NCI-H1048 (cell line): ENCODE measurements around the gene CDK6.

Experiments used
- DNase-seq: peaks from one replicate; lab custom pipeline; 2025; lab: John Stamatoyannopoulos, UW

CDK6 gene

GRCh38 chr7:92645114-92646061 is 191.0 kb downstream of the CDK6 start:
- no peak for DNase-seq

GRCh38 chr7:92644406-92645113 is 191.8 kb downstream of the CDK6 start:
- no peak for DNase-seq

GRCh38 chr7:92643821-92644220 is 192.6 kb downstream of the CDK6 start:
- no peak for DNase-seq

- no peak for DNase-seq
Measured at GRCh38 chr7:92641921-92642511, 194.4 kb downstream of the CDK6 start.

GRCh38 chr7:92639966-92640365 is 196.4 kb downstream of the CDK6 start:
- no peak for DNase-seq

- no peak for DNase-seq
Measured at GRCh38 chr7:92639213-92639896, 197.0 kb downstream of the CDK6 start.

- no peak for DNase-seq
Measured at GRCh38 chr7:92636018-92636560, 200.3 kb downstream of the CDK6 start.

GRCh38 chr7:92635538-92635937 is 200.8 kb downstream of the CDK6 start:
- no peak for DNase-seq

- DNase-seq = no peak
Measured at GRCh38 chr7:92634924-92635519, 201.4 kb downstream of the CDK6 start.

GRCh38 chr7:92634205-92634604 is 202.2 kb downstream of the CDK6 start:
- DNase-seq = no peak

- peak; percentile 53 for DNase-seq
Measured at GRCh38 chr7:92633211-92633906, 203.0 kb downstream of the CDK6 start.

- DNase-seq = no peak
Measured at GRCh38 chr7:92632791-92633190, 203.6 kb downstream of the CDK6 start.

GRCh38 chr7:92631850-92632487 is 204.4 kb downstream of the CDK6 start:
- no peak for DNase-seq

GRCh38 chr7:92631067-92631849 is 205.1 kb downstream of the CDK6 start:
- no peak for DNase-seq

- DNase-seq = no peak
Measured at GRCh38 chr7:92629779-92630178, 206.6 kb downstream of the CDK6 start.

- no peak for DNase-seq
Measured at GRCh38 chr7:92627956-92628355, 208.4 kb downstream of the CDK6 start.

GRCh38 chr7:92626281-92626809 is 210.0 kb downstream of the CDK6 start:
- DNase-seq = no peak

- DNase-seq = no peak
Measured at GRCh38 chr7:92625617-92626016, 210.8 kb downstream of the CDK6 start.

GRCh38 chr7:92624298-92624996 is 211.9 kb downstream of the CDK6 start:
- no peak for DNase-seq
